T1000 (cell line): ENCODE results near the gene CACNA1C.

Experiments
- DNase-seq: peaks from one replicate; lab custom pipeline; 2025; ENCODE audit warnings: mixed read lengths; lab: John Stamatoyannopoulos, UW

The CACNA1C gene

DNA sequence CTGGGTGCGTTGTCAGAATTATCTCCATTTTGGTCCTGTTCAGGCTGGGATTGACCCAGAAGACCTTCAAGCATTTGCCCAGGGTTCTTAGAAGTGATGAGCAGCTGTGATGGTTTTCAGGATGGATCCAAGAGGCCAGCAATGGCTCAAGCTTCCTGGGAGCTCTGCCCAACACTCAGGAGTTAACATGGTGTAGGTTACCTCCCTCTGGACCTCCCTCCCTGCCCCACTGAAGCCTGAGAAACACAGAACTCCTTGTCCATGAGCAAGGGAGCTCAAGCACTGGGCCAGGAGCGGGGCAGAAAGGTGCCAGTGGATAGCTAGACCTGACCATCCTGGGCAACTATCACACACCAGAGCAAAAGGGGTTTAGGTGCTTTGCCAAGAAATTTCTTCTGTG is 593.6 kb downstream of the CACNA1C start:
- no peak for DNase-seq

- DNase-seq, result no peak
Observed at GRCh38 chr12:2647186-2647585, 594.4 kb downstream of the CACNA1C start.

DNA sequence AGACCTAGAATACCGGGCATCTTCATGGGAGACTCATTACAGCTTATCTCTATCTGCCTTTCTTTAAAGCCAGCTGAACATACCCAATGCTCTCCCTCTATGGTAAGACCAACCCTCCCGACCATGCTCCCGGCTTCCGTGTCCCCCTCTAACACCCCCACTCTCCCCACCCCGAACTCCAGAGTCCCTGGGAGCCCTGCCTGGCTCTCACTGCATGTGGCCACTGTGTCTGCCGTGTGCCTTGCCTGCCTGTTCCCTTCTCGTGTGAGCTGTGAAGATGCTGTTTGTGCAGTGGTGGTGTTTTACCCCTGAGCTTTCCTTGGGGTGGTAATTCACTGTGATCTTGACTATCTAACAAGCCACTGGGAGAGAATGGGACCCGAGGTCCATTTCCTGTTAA is 595.6 kb downstream of the CACNA1C start:
- DNase-seq, result no peak

- no peak for DNase-seq
Observed at GRCh38 chr12:2649201-2650030, 596.6 kb downstream of the CACNA1C start.

DNA sequence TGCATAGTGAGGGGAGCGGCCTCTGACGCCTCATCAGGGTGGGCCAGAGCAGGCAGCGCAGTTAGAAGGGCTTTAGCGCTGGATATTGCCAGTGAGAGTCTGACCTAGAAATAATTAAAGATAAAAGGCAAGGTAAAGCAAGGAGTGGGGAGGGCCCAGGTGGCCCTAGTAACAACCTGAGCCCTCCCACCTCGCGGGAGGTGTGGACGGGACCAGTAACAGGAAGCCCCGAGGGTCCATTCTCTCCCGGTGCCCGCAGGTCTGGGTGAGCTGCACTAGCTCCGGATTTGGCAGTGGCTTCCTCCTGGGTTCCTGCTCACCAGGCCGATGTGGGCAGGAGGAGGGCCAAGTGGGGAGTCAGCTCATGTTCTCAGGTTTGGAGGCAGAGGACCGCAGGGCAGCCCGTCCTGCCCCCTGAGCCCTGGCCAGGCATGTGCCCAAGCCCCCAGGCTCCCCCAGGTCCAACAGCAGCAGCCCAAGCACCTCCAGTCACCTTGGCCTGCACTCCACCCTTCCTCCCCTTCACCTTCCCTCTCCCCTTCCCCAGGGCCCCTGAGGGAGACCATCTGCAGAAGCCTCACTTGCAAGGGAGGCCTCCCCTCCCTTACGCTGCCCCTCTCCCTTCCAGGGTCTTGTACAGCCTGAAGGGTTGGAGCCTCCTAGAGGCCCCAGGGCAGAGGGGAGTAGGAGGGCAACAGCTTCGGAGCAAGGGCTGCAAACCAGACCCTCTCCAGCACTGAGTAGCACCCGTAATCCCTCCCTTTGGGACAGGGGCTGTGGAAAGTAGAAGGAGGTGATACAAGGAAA is 597.7 kb downstream of the CACNA1C start:
- no peak for DNase-seq

DNA sequence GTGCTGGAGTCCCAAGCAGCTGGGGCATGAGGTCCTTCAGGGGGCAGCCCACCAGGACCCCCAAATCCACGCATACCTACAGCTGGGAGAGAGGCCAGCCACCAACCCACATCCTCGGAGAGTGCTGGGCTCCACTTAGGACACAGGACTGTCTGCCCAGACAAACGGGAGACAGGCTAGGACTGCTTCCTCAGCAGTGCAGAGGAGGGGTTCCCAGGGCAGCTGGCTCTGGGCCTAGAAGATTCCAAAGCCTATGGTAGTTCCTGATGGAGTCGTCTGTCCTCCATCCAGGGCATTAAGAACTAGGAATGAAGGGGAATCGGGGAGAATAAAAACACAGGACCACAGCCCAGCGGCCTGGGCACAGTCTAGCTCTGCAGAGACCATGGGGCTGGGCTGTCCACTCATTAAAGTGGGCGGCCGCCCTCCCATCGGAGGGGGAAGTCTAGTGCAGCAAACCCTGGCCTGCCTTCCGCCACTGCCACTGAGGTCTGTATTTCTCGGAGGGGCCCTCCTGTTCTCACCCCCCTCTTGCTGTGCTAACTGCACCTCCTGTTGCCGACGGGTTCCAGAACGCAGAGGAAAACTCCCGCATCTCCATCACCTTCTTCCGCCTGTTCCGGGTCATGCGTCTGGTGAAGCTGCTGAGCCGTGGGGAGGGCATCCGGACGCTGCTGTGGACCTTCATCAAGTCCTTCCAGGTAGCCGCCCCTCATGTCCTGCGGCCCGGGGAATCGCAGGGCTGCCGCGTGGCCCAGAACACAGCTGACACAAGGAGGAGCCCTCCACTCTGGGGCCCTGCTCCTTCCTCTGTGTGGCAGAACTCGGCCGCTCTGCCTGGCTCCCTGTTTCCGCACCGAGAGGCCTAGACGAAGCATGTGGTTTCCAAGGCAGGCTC is 598.5 kb downstream of the CACNA1C start:
- DNase-seq, result no peak

DNA sequence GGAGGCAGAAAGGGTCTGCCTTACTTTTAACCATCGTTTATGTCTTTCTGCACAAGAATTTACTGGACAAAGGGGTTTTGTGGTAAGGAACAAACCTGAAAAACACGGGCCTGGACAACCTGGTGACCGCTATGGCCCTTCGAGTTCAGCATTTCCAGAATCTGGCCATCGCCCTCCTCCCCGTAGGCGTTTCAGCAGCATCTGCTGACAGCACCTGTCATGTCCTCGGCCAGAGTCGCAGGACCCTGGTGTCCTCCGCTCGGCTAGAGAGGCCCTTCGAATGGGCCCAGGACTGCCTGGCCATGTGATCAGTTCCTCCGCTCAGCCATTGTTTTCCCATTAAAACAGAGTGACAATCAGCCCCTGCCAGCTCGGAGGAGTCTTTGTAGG is 599.2 kb downstream of the CACNA1C start:
- no peak for DNase-seq

DNA sequence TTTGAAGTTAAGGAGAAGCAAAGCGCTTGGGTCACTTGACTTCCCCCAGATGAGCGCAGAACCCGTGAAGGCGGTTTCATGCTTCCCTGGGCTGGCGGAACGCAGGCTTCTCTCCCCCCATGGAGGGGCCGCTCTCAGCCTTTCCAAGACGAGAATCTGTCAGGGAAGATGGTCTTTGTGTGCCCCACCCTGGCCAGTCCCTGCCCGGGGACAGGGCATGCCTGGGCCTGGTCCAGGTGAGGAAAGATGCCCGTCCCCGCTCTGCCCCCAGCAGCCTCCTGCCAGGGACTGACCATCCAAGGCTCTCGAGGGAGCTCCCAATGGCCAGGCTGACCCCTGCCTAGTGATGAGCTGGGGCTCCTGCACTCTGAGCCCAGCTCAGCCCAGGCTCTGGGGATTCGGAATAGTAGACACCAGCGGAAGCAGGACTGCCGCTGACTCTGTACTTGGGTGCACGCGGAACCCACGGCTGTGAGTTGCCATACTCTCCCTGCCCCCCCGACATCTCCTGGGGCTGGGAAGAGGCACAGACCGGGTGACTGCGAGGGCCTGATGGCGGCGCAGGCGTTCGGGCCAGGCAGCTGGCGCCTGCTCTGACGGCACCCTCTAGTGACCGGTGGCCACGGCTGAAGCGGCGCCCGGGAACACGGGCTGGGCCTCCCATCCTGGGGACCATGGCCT is 599.8 kb downstream of the CACNA1C start:
- no peak for DNase-seq

- DNase-seq, result no peak
Observed at GRCh38 chr12:2653461-2653965, 600.7 kb downstream of the CACNA1C start.

DNA sequence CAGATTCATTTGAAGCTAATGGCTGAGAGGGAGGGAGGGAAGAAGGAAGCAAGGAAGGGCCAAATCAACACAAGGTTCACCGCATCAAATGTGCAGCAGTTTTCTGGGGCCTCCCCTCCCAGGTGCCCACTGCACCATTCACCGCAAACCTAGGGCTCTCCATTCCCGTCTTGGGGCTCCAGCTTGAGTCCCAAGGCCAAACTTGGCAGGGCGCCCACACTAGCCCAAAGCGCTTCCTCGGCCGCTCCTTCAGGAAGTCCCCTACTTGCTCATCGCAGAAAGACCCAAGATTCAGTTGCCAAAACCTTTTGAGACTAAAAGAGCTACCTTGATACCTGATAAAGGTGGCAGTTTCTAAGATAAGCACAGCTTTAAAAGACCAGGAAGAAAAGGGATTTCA is 601.5 kb downstream of the CACNA1C start:
- no peak for DNase-seq

DNA sequence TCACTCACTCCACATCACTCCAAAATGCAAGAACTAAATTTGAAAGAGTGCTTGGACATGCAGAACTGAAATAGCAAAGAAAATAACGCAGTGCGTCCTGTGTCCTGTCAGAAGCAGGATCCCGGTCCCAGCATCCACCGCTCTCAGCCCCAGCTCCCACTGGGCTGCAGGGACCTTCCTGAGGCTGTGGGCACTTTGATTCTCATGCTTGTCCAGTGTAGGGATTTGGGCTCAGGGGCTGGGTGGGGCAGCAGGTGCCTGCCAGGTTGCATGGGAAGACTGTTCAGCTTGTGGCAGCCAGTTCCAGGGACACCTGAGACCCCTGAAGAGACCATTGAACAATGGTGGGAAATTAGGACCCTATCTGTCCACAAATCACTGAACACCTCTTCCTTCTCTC is 602.0 kb downstream of the CACNA1C start:
- no peak for DNase-seq

GRCh38 chr12:2662524-2662923 is 609.7 kb downstream of the CACNA1C start:
- no peak for DNase-seq

GRCh38 chr12:2664721-2665577 is 612.2 kb downstream of the CACNA1C start:
- no peak for DNase-seq

GRCh38 chr12:2666411-2666810 is 613.6 kb downstream of the CACNA1C start:
- no peak for DNase-seq

- no peak for DNase-seq
Observed at GRCh38 chr12:2666846-2667245, 614.1 kb downstream of the CACNA1C start.

DNA sequence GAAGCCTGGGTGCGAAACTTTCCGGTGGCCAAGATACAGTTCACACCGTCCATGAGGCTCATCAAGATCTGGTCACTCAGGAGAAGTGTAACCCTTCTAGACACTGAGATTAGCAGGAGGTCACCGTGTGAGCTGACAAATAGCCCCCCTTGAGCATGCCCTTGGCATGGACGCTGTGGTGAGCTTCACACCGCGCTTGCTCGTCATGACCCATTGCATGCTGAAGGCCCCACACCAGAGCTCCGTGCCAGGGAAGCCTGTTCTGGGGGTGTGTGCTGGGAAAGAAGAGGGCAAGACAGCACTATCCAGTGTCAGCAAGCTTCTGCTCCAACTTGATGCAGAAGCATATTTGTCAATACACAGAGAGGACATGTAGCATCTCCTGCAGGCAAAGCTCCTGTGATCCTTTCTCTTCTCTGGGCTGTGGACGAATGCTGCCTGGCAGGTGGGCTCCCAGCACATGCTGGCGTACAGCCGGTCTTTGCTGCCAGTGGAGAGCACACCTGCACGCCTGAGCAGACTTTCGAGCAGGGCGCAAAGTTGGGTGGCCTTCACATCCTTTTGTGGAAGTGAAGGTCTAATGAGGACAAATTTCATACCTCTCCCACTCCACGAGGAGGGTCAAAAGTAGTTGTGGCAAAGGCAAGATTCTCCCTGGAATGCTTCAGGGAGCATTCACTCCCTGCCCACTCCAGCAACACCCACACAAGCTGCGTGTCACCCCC is 615.1 kb downstream of the CACNA1C start:
- DNase-seq, result no peak

GRCh38 chr12:2668816-2669215 is 616.0 kb downstream of the CACNA1C start:
- DNase-seq, result no peak

- DNase-seq, result no peak
Observed at GRCh38 chr12:2669560-2669959, 616.8 kb downstream of the CACNA1C start.

GRCh38 chr12:2672863-2673262 is 620.1 kb downstream of the CACNA1C start:
- DNase-seq, result no peak
